HG02938 (cell line): ENCODE results near the gene ACAD11.

Experiments
- ATAC-seq: cut with Tn5 transposase; IDR thresholded peaks from one replicate; pipeline ENCODE4 v1.9.1; 2021; ENCODE audit warnings: mild to moderate bottlenecking, moderate library complexity; ENCODE audit not compliant: unreplicated experiment

ACAD11 gene

GRCh38 chr3:132555306-132556035 lies 104.1 kb downstream of the ACAD11 start:
- ATAC-seq = no peak

GRCh38 chr3:132554437-132554836 lies 105.2 kb downstream of the ACAD11 start:
- no peak for ATAC-seq

- no peak for ATAC-seq
Measured at GRCh38 chr3:132553826-132554225, 105.8 kb downstream of the ACAD11 start.

- ATAC-seq = no peak
Measured at GRCh38 chr3:132550579-132551305, 108.9 kb downstream of the ACAD11 start.

- peak; percentile 81 for ATAC-seq
Measured at GRCh38 chr3:132549890-132550578, 109.6 kb downstream of the ACAD11 start.

- no peak for ATAC-seq
Measured at GRCh38 chr3:132549169-132549568, 110.4 kb downstream of the ACAD11 start.

- ATAC-seq = no peak
Measured at GRCh38 chr3:132545471-132545870, 114.1 kb downstream of the ACAD11 start.

- no peak for ATAC-seq
Measured at GRCh38 chr3:132544130-132544529, 115.5 kb downstream of the ACAD11 start.

GRCh38 chr3:132543011-132543739 lies 116.4 kb downstream of the ACAD11 start:
- ATAC-seq = no peak

GRCh38 chr3:132542577-132542976 lies 117.0 kb downstream of the ACAD11 start:
- ATAC-seq = no peak

GRCh38 chr3:132539681-132540080 lies 119.9 kb downstream of the ACAD11 start:
- ATAC-seq = no peak

GRCh38 chr3:132538072-132538471 lies 121.5 kb downstream of the ACAD11 start:
- ATAC-seq = no peak

GRCh38 chr3:132537297-132537696 lies 122.3 kb downstream of the ACAD11 start:
- ATAC-seq = no peak

- ATAC-seq = no peak
Measured at GRCh38 chr3:132536442-132537153, 123.0 kb downstream of the ACAD11 start.

- peak; percentile 52 for ATAC-seq
Measured at GRCh38 chr3:132535575-132536441, 123.8 kb downstream of the ACAD11 start.

GRCh38 chr3:132530624-132531023 lies 129.0 kb downstream of the ACAD11 start:
- ATAC-seq = no peak

GRCh38 chr3:132522353-132522752 lies 137.3 kb downstream of the ACAD11 start:
- peak; percentile 89 for ATAC-seq

GRCh38 chr3:132521901-132522300 lies 137.7 kb downstream of the ACAD11 start:
- no peak for ATAC-seq

- no peak for ATAC-seq
Measured at GRCh38 chr3:132519914-132520313, 139.7 kb downstream of the ACAD11 start.

- ATAC-seq = no peak
Measured at GRCh38 chr3:132517311-132517710, 142.3 kb downstream of the ACAD11 start.
